Liver (tissue), 9 donors: ENCODE measurements around the gene IGF1R. TPM values are rescaled to one million over a fixed set of nuclear protein-coding genes. Genes with fewer than 3 reads are reported as not detected.

Experiments used
- DNase-seq: peaks from one replicate; pipeline ENCODE4 v3.0.0-alpha.2; 2017; ENCODE audit warnings: low spot score
- H3K27ac ChIP-seq, 2 donors: one replicate each; pipeline ENCODE4 v1.7.0; 2013; ENCODE audit warnings: inconsistent platforms in 2 of 2, low read length in 2 of 2, control low read depth in 1 of 2, low read depth in 1 of 2, mild to moderate bottlenecking in 1 of 2
- H3K27me3 ChIP-seq, 4 donors: one replicate each; pipeline versions ENCODE4 v1.6.1 to v1.7.0; 2013; ENCODE audit warnings: low read length in 3 of 4, inconsistent platforms in 1 of 4, mild to moderate bottlenecking in 1 of 4, moderate library complexity in 1 of 4; ENCODE audit not compliant: control insufficient read depth in 4 of 4, insufficient read depth in 4 of 4
- H3K36me3 ChIP-seq, 4 donors: one replicate each; pipeline versions ENCODE4 v1.6.1 to v1.7.0; 2013; ENCODE audit warnings: low read length in 3 of 4, mild to moderate bottlenecking in 3 of 4, low read depth in 1 of 4, moderate library complexity in 1 of 4; ENCODE audit not compliant: control insufficient read depth in 4 of 4, insufficient read depth in 3 of 4
- H3K4me1 ChIP-seq, 4 donors: one replicate each; pipeline versions ENCODE4 v1.6.1 to v1.7.0; 2013; ENCODE audit warnings: low read length in 3 of 4, mild to moderate bottlenecking in 3 of 4, moderate library complexity in 1 of 4; ENCODE audit not compliant: control insufficient read depth in 4 of 4, insufficient read depth in 4 of 4
- H3K4me3 ChIP-seq, 3 donors: one replicate each; pipeline versions ENCODE4 v1.6.1 to v1.7.0; 2013; ENCODE audit warnings: low read length in 3 of 3, control low read depth in 1 of 3, low read depth in 1 of 3, mild to moderate bottlenecking in 1 of 3
- H3K9ac ChIP-seq, 2 donors: one replicate each; pipeline ENCODE4 v1.7.0; 2013; ENCODE audit warnings: low read length in 2 of 2, mild to moderate bottlenecking in 2 of 2, moderate library complexity in 2 of 2, control low read depth in 1 of 2, low read depth in 1 of 2
- H3K9me3 ChIP-seq, 4 donors: one replicate each; pipeline versions ENCODE4 v1.6.1 to v1.7.0; 2013; ENCODE audit warnings: low read length in 3 of 4; ENCODE audit not compliant: control insufficient read depth in 4 of 4
- EGR1 ChIP-seq, 2 donors: IDR thresholded peaks; 2 replicates each; pipeline ENCODE4 v1.6.1; 2016 to 2018; ENCODE audit warnings: antibody characterized with exemption in 2 of 2, low read depth in 2 of 2
- GABPA ChIP-seq, 2 donors: IDR thresholded peaks in 1 of 2; conservative IDR thresholded peaks in 1 of 2; 2 replicates each; pipeline ENCODE4 v1.6.1; 2016; ENCODE audit warnings: antibody characterized with exemption in 2 of 2, mild to moderate bottlenecking in 1 of 2, moderate library complexity in 1 of 2
- HNF4A ChIP-seq, 2 donors: conservative IDR thresholded peaks; 2 replicates each; pipeline ENCODE4 v1.6.1; 2016; ENCODE audit warnings: antibody characterized with exemption in 2 of 2, mild to moderate bottlenecking in 2 of 2
- HNF4G ChIP-seq: IDR thresholded peaks from 2 replicates; pipeline ENCODE4 v1.6.1; 2016; ENCODE audit warnings: antibody characterized with exemption
- JUND ChIP-seq, 2 donors: IDR thresholded peaks; 2 replicates each; pipeline ENCODE4 v1.6.1; 2016; ENCODE audit warnings: antibody characterized with exemption in 2 of 2
- RAD21 ChIP-seq, 2 donors: IDR thresholded peaks; 2 replicates each; pipeline ENCODE4 v1.6.1; 2016; ENCODE audit warnings: antibody characterized with exemption in 2 of 2, mild to moderate bottlenecking in 2 of 2
- RXRA ChIP-seq, 2 donors: IDR thresholded peaks; 2 replicates each; pipeline ENCODE4 v1.6.1; 2017 to 2018; ENCODE audit warnings: antibody characterized with exemption in 2 of 2, mild to moderate bottlenecking in 1 of 2
- SP1 ChIP-seq: IDR thresholded peaks from 2 replicates; pipeline ENCODE4 v1.6.1; 2018; ENCODE audit warnings: antibody characterized with exemption, mild to moderate bottlenecking
- TAF1 ChIP-seq: conservative IDR thresholded peaks from 2 replicates; pipeline ENCODE4 v1.6.1; 2016; ENCODE audit warnings: antibody characterized with exemption, mild to moderate bottlenecking
- YY1 ChIP-seq: IDR thresholded peaks from 2 replicates; pipeline ENCODE4 v1.6.1; 2016; ENCODE audit warnings: antibody characterized with exemption, mild to moderate bottlenecking
- WGBS: extraction: QIAGEN DNeasy Blood & Tissue Kit; methylation state at CpG from one replicate; pipeline ENCODE4 v1.1.7; 2013; 5-methylcytosine and 5-hydroxymethylcytosine counted together
- polyA plus RNA-seq, 2 donors: library from polyadenylated mRNA; stranded (reverse) in 1 of 2; unstranded in 1 of 2; fragments of 200-250 nt in 1 of 2; fragments of >200 nt in 1 of 2; fragmentation: Nextera tagmentation in 1 of 2; extraction: Ambion mirVana in 1 of 2; gene quantifications; one replicate each; pipeline versions ENCODE4 v1.2.1 to v1.2.3, GENCODE V29; 2013 to 2015
- total RNA-seq, 2 donors: library from RNA; depleted of rRNA; stranded (reverse); fragments of >200 nt; gene quantifications; one replicate each; pipeline ENCODE4 v1.2.3, GENCODE V29; 2014
- TF ChIP-seq, protein P1 (sequence below): IDR thresholded peaks from 2 replicates; pipeline ENCODE4 v1.6.1; 2016; ENCODE audit warnings: antibody characterized with exemption
- TF ChIP-seq, protein P2 (sequence below): IDR thresholded peaks from 2 replicates; pipeline ENCODE4 v1.6.1; 2016; ENCODE audit warnings: antibody characterized with exemption
- TF ChIP-seq, protein P3 (sequence below): IDR thresholded peaks from 2 replicates; pipeline ENCODE4 v1.6.1; 2016; ENCODE audit warnings: antibody characterized with exemption, mild to moderate bottlenecking
- TF ChIP-seq, protein P4 (sequence below): fragments of 150-350 bp; IDR thresholded peaks from 2 replicates; pipeline ENCODE4 v1.5.1; 2017; ENCODE audit warnings: improper control_type of control experiment, low read depth, low read length; ENCODE audit not compliant: missing input control
- donor health status: healthy.
- donor health status: healthy.
- donor health status: healthy.
- donor health status: healthy.
- donor health status: healthy.

The IGF1R gene
- total and polyA plus RNA-seq, 4 donors = 0.69 to 10.3 (median 3.2) TPM

DNA sequence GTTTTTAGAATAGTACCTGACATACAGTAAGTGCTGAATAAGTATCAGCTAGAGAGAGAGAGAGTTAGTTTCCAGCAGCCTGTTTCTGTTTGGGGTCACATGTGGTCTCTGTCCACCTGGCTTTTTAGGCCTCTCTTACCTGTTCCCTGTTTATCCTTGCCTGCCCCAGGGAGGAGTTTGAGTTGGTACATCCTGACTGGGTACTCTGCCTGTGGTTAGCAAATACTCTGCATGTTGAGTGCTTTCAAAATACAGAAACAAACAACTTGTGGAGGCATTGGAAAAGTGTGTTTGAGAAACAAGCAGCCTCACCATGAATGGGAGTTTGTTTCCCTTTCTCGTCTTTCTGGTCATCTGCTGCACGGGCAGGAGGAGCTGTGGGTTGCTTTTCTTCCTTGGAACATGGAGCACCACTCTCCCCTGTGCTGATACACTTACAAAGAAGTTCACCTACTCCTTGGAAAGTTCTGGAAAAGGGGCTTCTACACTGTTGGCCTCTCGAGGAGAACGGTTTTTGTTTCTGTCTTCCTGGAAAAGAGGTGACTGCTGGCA lies 193.2 kb downstream of the IGF1R start (continued):
- TF ChIP-seq, protein P1, sequence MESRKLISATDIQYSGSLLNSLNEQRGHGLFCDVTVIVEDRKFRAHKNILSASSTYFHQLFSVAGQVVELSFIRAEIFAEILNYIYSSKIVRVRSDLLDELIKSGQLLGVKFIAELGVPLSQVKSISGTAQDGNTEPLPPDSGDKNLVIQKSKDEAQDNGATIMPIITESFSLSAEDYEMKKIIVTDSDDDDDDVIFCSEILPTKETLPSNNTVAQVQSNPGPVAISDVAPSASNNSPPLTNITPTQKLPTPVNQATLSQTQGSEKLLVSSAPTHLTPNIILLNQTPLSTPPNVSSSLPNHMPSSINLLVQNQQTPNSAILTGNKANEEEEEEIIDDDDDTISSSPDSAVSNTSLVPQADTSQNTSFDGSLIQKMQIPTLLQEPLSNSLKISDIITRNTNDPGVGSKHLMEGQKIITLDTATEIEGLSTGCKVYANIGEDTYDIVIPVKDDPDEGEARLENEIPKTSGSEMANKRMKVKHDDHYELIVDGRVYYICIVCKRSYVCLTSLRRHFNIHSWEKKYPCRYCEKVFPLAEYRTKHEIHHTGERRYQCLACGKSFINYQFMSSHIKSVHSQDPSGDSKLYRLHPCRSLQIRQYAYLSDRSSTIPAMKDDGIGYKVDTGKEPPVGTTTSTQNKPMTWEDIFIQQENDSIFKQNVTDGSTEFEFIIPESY = no peak
- TF ChIP-seq RAD21 (IDR thresholded peaks at IDR 0.05) (no peak), RXRA (IDR thresholded peaks at IDR 0.05) (no peak)
- TF ChIP-seq, protein P2, sequence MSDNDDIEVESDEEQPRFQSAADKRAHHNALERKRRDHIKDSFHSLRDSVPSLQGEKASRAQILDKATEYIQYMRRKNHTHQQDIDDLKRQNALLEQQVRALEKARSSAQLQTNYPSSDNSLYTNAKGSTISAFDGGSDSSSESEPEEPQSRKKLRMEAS = no peak

DNA sequence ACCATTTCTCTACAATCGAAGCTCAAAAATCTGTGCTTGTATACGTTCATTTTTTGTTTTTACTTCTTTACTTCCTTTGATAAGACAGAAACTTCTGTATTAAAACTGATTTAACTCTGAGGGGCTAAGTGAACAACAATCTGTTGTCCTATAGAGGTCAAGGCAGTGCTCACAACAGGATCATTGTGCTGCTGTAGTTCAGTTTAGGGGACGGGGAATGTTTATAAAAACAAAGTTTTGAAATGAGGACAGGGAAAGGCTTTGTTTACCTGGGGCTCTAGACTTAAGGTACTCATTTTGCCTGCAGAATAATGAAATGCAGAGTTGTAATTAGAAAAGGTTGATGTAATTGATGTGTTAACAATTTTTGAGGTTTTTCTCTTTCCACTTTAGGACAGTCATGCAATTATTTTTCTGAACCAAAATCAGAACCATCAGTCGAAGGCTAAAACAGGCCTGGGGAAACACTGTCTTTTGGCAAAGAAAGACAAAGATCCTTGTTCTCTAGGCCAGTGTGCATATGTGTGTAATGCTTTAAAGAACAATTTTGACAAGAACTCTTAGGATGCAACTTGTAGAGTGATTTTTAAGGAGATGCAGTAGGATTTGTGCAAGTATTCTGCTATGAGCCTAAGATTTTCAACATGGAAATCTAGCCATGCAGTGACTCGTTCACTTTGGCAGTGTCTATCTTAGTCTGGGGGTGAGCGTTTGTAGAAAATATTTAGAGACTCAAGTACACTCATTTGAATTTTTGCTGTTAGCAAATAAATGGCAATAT lies 194.0 kb downstream of the IGF1R start:
- WGBS = 70% methylated on average over 6 of the region's 6 CpGs
- H3K27me3 ChIP-seq = peaks cover 0 to 29% (median under 1%) of the 10 kb centered on the region in 4 donors
- no peak overlapping the region for H3K4me3 ChIP-seq

More for the DNA sequence above, 194.0 kb downstream of the IGF1R start:
- Histone ChIP-seq H3K27ac (no peak overlapping the region), H3K9ac (no peak overlapping the region), H3K4me1 (peaks cover 0 to 10% (median 2%) of the 10 kb centered on the region in 4 donors), H3K36me3 (no peaks in the 10 kb centered on the region), H3K9me3 (peaks cover 0 to 17% (median 5%) of the 10 kb centered on the region in 4 donors)
- no peak for TF ChIP-seq RXRA (IDR thresholded peaks at IDR 0.05)
- TF ChIP-seq YY1 = no peak
- TF ChIP-seq JUND (IDR thresholded peaks at IDR 0.05) = no peak
- TF ChIP-seq RAD21 (IDR thresholded peaks at IDR 0.05) = no peak
- no peak for TF ChIP-seq SP1
- TF ChIP-seq, protein P3, sequence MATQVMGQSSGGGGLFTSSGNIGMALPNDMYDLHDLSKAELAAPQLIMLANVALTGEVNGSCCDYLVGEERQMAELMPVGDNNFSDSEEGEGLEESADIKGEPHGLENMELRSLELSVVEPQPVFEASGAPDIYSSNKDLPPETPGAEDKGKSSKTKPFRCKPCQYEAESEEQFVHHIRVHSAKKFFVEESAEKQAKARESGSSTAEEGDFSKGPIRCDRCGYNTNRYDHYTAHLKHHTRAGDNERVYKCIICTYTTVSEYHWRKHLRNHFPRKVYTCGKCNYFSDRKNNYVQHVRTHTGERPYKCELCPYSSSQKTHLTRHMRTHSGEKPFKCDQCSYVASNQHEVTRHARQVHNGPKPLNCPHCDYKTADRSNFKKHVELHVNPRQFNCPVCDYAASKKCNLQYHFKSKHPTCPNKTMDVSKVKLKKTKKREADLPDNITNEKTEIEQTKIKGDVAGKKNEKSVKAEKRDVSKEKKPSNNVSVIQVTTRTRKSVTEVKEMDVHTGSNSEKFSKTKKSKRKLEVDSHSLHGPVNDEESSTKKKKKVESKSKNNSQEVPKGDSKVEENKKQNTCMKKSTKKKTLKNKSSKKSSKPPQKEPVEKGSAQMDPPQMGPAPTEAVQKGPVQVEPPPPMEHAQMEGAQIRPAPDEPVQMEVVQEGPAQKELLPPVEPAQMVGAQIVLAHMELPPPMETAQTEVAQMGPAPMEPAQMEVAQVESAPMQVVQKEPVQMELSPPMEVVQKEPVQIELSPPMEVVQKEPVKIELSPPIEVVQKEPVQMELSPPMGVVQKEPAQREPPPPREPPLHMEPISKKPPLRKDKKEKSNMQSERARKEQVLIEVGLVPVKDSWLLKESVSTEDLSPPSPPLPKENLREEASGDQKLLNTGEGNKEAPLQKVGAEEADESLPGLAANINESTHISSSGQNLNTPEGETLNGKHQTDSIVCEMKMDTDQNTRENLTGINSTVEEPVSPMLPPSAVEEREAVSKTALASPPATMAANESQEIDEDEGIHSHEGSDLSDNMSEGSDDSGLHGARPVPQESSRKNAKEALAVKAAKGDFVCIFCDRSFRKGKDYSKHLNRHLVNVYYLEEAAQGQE = no peak
- no peak for TF ChIP-seq HNF4G
- TF ChIP-seq, protein P2 = no peak
- TF ChIP-seq, protein P4, sequence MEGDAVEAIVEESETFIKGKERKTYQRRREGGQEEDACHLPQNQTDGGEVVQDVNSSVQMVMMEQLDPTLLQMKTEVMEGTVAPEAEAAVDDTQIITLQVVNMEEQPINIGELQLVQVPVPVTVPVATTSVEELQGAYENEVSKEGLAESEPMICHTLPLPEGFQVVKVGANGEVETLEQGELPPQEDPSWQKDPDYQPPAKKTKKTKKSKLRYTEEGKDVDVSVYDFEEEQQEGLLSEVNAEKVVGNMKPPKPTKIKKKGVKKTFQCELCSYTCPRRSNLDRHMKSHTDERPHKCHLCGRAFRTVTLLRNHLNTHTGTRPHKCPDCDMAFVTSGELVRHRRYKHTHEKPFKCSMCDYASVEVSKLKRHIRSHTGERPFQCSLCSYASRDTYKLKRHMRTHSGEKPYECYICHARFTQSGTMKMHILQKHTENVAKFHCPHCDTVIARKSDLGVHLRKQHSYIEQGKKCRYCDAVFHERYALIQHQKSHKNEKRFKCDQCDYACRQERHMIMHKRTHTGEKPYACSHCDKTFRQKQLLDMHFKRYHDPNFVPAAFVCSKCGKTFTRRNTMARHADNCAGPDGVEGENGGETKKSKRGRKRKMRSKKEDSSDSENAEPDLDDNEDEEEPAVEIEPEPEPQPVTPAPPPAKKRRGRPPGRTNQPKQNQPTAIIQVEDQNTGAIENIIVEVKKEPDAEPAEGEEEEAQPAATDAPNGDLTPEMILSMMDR = no peak
- TF ChIP-seq GABPA (IDR thresholded peaks at IDR 0.05 in 1 of 2, conservative IDR thresholded peaks at IDR 0.05 in 1 of 2) = no peak
- TF ChIP-seq, protein P1 = no peak
- TF ChIP-seq TAF1 = no peak
- TF ChIP-seq EGR1 (IDR thresholded peaks at IDR 0.05; ENCODE audit: low read depth in 2 of 2) = no peak
- no peak for TF ChIP-seq HNF4A (conservative IDR thresholded peaks at IDR 0.05)
- DNase-seq = no peak
